Erythroblast (primary cell): ENCODE measurements around the gene SLC38A8.

ENCODE experiments used
- GATA1 ChIP-seq: IDR thresholded peaks from 2 replicates; pipeline ENCODE4 v1.6.1; 2011; ENCODE audit warnings: low read depth, mild to moderate bottlenecking, control low read depth, low read length, moderate library complexity
- POLR2A ChIP-seq: IDR thresholded peaks from 2 replicates; pipeline ENCODE4 v1.6.1; 2011; ENCODE audit warnings: mild to moderate bottlenecking, low read length

DNA sequence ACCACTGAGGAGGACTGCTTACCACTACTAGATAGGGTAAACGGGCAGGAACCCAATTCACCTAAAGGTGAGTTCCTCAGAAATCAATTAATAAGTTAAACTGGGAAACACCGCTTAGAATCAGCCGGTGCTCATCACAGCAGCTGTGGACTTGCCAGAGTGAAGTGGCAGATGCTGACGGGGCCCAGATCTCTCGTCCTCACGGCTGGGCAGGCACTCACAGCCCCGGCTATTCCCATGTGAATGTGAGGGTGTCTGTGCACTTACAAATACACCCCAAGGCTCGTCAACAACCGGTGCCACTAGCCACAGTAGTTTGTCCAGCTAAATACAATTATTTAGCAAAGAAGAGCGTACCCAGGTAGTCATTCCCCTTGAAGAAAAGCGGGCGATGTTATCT lies 44.4 kb upstream of the SLC38A8 start:
- TF ChIP-seq POLR2A (no peak), GATA1 (no peak)
